SU-DHL-6 (cell line): ENCODE measurements around the gene AGPAT2.

Experiments used
- H2AFZ ChIP-seq: fragments of 200-600 bp; sonication (generic); 2 replicates; pipeline ENCODE4 v1.6.1; 2014; ENCODE audit warnings: low read depth, mild to moderate bottlenecking, moderate library complexity, mixed read lengths, antibody characterized with exemption, low read length; ENCODE audit not compliant: severe bottlenecking
- H3F3A ChIP-seq: fragments of 200-600 bp; shearing (Covaris generic); 2 replicates; pipeline ENCODE4 v1.6.0; 2016; ENCODE audit warnings: antibody characterized with exemption, mild to moderate bottlenecking; ENCODE audit not compliant: insufficient read depth
- H3K27ac ChIP-seq: fragments of 200-600 bp; sonication (generic); 2 replicates; pipeline ENCODE4 v1.5.1; 2016; ENCODE audit warnings: low read depth, mild to moderate bottlenecking, low read length, moderate library complexity, mixed read lengths
- H3K27me3 ChIP-seq: fragments of 200-600 bp; sonication (generic), shearing (Covaris generic); 2 replicates; pipeline ENCODE4 v1.6.0; 2014; ENCODE audit warnings: mild to moderate bottlenecking, low read length
- H3K36me3 ChIP-seq: fragments of 200-600 bp; sonication (generic); 2 replicates; pipeline ENCODE4 v1.6.1; 2014; ENCODE audit warnings: mild to moderate bottlenecking, low read length, mixed read lengths
- H3K4me2 ChIP-seq: fragments of 300-600, 200-600 bp; shearing (Covaris generic), sonication (generic); 2 replicates; pipeline ENCODE4 v1.6.0; 2014; ENCODE audit warnings: low read length, low read depth, mild to moderate bottlenecking; ENCODE audit not compliant: poor library complexity, severe bottlenecking
- H3K4me3 ChIP-seq: fragments of 200-600 bp; sonication (generic); 2 replicates; pipeline ENCODE4 v1.5.1; 2014; ENCODE audit warnings: antibody characterized with exemption, low read length, mild to moderate bottlenecking, mixed read lengths; ENCODE audit not compliant: insufficient read depth, poor library complexity, severe bottlenecking
- H3K79me2 ChIP-seq: fragments of 200-600 bp; sonication (generic); 2 replicates; pipeline ENCODE4 v1.6.1; 2014; ENCODE audit warnings: mild to moderate bottlenecking, low read length, moderate library complexity; ENCODE audit not compliant: insufficient read depth
- H3K9ac ChIP-seq: fragments of 200-600 bp; sonication (generic); 2 replicates; pipeline ENCODE4 v1.7.0; 2014; ENCODE audit warnings: mild to moderate bottlenecking, low read length
- H3K9me2 ChIP-seq: fragments of 200-600 bp; sonication (generic); replicated peaks from 2 replicates; pipeline ENCODE4 v1.6.1; 2014; ENCODE audit warnings: low read length; ENCODE audit not compliant: insufficient read depth
- H3K9me3 ChIP-seq: fragments of 200-600 bp; sonication (generic); 2 replicates; pipeline ENCODE4 v1.6.1; 2014; ENCODE audit warnings: low read length, mixed read lengths; ENCODE audit not compliant: insufficient read depth
- H4K20me1 ChIP-seq: fragments of 200-600 bp; sonication (generic); 2 replicates; pipeline ENCODE4 v1.6.1; 2014; ENCODE audit warnings: low read depth, mild to moderate bottlenecking, antibody characterized with exemption, low read length, moderate library complexity, mixed read lengths
- CTCF ChIP-seq: fragments of 200-600 bp; sonication (generic); IDR thresholded peaks from one replicate; pipeline ENCODE4 v1.5.1; 2017; ENCODE audit warnings: antibody characterized with exemption, mild to moderate bottlenecking, low read length, moderate library complexity; ENCODE audit not compliant: insufficient read depth, poor library complexity, severe bottlenecking
- EZH2phosphoT487 ChIP-seq: fragments of 200-600 bp; sonication (generic), shearing (Covaris generic); conservative IDR thresholded peaks from 2 replicates; pipeline ENCODE4 v1.6.1; 2018; ENCODE audit warnings: mild to moderate bottlenecking, antibody characterized with exemption, low read length, moderate library complexity, mixed read lengths

AGPAT2 gene

DNA sequence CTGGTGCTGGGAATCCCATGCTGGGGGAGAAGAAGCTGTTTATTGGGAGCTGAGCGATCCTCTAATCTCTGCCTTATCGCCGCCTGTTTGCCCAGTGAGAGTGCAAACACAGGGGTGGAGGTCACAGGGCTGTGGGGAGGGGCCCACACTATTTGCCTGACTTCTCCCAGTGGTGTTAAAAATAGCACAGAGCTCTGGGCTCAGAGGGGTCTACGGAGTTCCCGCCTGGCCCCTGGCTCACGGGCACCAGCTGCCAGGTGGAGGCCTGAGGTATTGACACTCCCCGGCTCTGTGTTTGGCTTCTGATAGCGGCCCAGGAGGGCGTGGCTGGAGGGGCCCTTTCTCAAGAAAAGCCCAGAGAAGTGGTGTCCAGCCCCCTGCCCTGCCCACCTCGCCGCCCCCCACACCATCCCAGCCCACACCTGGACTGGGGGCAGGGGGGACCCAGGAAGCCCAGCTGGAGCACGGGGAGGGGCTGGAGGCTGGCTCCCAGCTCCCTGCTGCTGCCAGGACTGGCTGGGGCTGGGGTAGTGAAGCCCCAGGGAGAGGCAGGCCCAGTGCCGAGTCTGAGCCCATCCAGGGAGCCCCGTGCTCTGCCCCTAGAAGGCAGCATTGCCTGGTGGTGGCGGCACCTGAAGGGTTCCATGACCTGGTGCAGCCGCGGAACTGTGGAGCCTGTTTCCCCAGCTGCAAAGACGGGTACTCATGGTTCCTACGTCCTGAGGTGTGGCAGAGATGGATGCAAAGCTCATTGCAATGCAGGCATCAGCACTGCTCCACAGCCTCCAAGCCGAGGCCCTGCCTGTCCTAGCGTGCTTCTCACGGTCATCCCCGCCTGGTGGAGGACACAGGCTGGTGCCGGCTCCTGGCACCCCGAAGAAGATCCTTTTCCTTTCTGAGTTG, 60.3 kb downstream of the AGPAT2 start:
- no peak for TF ChIP-seq EZH2phosphoT487
- no peak for TF ChIP-seq CTCF
- no peaks in the 10 kb centered on the region for H3K36me3 ChIP-seq
- no peaks in the 10 kb centered on the region for H4K20me1 ChIP-seq
- H3K27me3 ChIP-seq, result no peaks in the 10 kb centered on the region
- no peak overlapping the region for H3K4me2 ChIP-seq
- no peaks in the 10 kb centered on the region for H3K9me3 ChIP-seq
- no peaks in the 10 kb centered on the region for H3F3A ChIP-seq
- no peak overlapping the region for H3K27ac ChIP-seq
- H3K9ac ChIP-seq, result no peak overlapping the region
- no peak overlapping the region for H3K4me3 ChIP-seq
- no peaks in the 10 kb centered on the region for H3K9me2 ChIP-seq
- H2AFZ ChIP-seq, result no peak overlapping the region
- no peaks in the 10 kb centered on the region for H3K79me2 ChIP-seq

DNA sequence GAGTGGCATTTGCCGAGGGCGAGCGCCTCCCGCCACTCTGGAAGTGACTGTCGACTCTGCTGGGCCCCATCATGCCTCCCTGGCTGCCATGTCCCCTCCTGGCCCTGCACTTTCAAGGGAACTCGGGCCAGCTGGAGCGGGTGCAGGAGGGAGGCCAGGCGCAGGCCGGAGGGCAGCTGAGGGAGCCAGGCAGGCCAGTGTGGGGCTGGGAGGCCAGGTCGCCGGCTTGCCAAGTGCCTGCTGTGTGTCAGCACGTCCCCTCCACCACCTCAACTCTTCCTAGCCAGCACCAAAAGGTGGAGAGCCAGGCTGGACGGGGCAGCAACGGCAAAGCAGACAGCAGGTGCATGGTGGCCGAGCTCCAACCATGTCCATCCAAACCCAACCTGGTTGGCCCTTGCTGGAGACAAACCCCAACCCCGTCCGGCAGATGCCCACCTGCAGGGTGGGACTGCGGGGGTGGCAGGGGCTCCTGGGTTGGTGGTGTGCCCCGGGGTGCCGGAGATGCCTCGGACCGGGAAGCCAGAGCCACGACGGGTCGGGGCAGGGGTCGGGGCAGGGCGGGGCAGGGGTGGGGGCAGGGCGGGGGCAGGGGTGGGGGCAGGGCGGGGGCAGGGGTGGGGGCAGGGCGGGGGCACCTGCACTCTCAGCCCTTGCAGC, 61.1 kb downstream of the AGPAT2 start:
- Histone ChIP-seq H3K27me3 (no peaks in the 10 kb centered on the region), H3K36me3 (no peaks in the 10 kb centered on the region), H2AFZ (no peak overlapping the region), H3F3A (no peaks in the 10 kb centered on the region), H3K79me2 (no peaks in the 10 kb centered on the region), H4K20me1 (no peaks in the 10 kb centered on the region), H3K9me2 (no peaks in the 10 kb centered on the region), H3K4me3 (no peak overlapping the region), H3K4me2 (no peak overlapping the region), H3K27ac (no peak overlapping the region), H3K9me3 (no peaks in the 10 kb centered on the region), H3K9ac (no peak overlapping the region)
- TF ChIP-seq CTCF (no peak), EZH2phosphoT487 (no peak)

- no peaks in the 10 kb centered on the region for H3K9me2 ChIP-seq
- no peaks in the 10 kb centered on the region for H3K79me2 ChIP-seq
- no peak overlapping the region for H2AFZ ChIP-seq
- no peak overlapping the region for H3K27ac ChIP-seq
- no peaks in the 10 kb centered on the region for H3K9me3 ChIP-seq
- no peaks in the 10 kb centered on the region for H3F3A ChIP-seq
- no peaks in the 10 kb centered on the region for H3K36me3 ChIP-seq
- no peak overlapping the region for H3K9ac ChIP-seq
- no peaks in the 10 kb centered on the region for H3K27me3 ChIP-seq
- no peaks in the 10 kb centered on the region for H4K20me1 ChIP-seq
- H3K4me2 ChIP-seq, result no peak overlapping the region
- H3K4me3 ChIP-seq, result no peak overlapping the region
- TF ChIP-seq EZH2phosphoT487 (no peak), CTCF (no peak)
Observed at GRCh38 chr9:136625101-136626065, 61.9 kb downstream of the AGPAT2 start.
